Stimulated activated CD8-positive, alpha-beta memory T cell treated with anti-CD3 and anti-CD28 coated beads, Interleukin-7, amount 100 ng/mL, for 24 hours (primary cell): ENCODE results near the gene GPA33.

Source experiments
- DNase-seq: peaks from one replicate; pipeline ENCODE4 v3.0.0-alpha.2; 2020; ENCODE audit warnings: low read depth

GPA33 gene, protein sequence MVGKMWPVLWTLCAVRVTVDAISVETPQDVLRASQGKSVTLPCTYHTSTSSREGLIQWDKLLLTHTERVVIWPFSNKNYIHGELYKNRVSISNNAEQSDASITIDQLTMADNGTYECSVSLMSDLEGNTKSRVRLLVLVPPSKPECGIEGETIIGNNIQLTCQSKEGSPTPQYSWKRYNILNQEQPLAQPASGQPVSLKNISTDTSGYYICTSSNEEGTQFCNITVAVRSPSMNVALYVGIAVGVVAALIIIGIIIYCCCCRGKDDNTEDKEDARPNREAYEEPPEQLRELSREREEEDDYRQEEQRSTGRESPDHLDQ

DNA sequence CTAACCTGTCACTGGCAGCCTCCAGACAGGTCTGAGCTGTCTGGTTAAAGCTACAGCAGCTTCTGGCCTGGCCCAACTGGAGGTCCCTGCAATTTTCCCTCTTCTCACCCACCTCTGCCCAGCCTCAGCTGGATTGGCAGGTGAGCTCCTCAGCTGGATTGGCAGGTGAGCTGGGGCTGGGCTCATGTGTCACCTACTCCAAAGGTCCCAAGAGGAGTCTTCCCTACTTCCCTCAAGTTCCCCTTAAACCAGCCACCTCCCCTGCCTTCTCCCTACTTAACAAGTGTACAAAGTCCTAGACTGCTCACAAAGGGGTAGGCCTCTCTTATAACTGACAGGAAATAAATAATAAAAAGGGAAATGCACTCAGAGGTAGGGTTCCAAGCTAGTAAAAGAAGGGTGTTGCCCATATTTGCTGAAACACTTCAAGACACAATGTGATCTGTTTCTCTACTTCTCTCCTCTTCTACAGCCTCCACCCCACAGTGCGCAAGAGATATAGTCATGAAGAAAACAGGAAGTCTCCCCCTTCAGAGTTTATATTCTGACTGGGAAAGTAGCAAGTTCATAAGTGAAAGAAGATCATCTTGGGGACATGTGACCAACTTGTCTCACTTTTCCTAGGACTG, at the start of gene GPA33:
Gene GPA33 (minus strand): TSS at position 64 of the 629 bp plus-strand sequence. CDS start 90 bp downstream, outside the sequence.
- no peak for DNase-seq

DNA sequence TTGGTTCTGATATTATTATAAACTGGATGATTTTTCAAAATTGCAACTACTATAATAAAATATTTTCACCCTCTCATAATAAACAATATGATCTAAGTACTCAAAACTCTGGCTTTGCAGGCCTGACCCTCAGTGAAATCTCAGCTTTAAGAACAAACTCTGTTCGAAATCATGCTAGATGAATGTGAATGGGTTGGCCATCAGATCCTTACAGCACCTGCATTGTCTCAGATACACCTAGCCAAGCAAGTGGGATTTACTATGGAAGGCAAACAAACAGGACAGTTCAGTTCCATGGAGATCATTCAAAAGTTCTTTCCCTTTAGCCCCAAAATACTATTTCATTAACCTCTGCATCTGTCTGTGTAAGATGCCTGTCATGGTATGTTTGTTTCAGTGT, 48.5 kb upstream of the GPA33 start:
- no peak for DNase-seq

DNA sequence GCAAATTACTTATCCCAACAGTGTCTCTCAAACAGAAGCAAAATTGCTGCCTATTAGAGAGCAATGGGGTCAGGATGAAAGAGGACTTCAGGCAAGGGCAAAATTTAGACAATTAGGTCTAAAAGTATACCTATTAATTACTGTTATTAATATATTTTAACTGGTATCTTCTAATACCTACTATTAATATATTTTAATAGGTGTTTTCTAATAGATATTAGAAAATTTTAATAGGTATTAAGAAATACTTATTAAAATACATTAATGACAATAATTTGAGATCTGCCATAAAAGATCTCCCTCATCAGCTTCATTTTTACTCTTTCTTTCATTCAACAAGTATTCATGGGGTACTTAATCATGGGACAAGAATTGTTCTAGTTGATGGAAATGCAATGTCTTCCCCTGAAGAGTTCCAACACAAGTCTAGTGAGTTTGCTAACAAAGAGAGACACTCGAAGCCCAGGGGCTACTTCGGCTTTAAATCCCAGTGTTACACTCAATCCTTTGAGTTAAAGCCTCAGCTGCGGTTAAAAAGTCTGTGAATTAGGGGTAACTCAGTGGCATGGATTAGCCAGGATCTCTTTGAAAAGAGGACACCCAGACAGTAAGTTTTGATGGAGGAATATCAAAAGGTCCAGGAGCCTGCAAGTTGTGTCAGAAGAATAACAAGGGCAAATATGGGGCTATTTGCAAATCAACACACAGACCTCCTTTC, 47.8 kb upstream of the GPA33 start:
- no peak for DNase-seq

DNA sequence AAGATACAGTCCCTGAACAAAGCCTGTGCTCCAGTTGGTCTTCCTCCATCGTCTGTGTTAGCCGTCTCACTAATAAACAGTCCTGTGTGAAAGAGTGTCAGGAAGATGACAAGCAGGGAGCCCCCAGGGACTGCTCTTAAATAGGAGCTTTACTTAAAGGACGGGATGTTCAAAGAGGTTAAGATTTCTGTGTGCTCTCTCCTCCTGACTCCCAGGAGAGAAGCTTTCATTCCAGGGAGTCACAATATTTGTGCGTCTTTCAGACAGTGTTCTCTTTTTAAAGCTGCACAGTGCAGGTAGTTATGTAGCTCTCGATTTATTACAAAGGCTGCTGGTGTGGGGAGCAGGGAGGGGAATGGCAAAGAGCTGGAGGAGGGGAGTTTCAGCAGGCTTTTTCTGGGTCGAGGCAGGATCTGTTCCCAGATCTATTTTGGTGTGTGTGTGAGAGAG, 47.2 kb upstream of the GPA33 start:
- no peak for DNase-seq

DNA sequence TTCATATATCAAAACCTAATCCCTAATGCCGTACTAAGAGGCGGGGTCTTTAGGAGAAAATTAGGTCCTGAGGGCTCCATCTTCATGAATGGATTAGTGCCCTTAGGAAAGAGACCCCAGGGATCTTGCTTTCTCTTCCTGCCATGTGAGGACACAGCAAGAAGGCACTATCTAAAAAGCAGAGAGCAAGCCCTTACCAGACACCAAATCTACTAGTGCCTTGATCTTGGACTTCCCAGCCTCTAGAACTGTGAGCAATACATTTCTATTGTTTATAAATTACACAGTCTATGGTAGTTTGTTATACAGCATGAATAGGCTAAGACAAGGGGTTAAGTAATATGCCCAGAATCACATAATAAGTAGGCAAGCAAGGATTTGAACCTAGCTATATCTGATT, 46.6 kb upstream of the GPA33 start:
- DNase-seq: no peak

- DNase-seq: no peak
These were observed 46.0 kb upstream of the GPA33 start for GRCh38 chr1:167136191-167136614.

GRCh38 chr1:167135281-167135840, 45.2 kb upstream of the GPA33 start:
- no peak for DNase-seq

GRCh38 chr1:167132301-167133010, 42.3 kb upstream of the GPA33 start:
- no peak for DNase-seq

- DNase-seq: no peak
These were observed 40.8 kb upstream of the GPA33 start for GRCh38 chr1:167130829-167131510.

- no peak for DNase-seq
These were observed 38.4 kb upstream of the GPA33 start for GRCh38 chr1:167128261-167129227.

DNA sequence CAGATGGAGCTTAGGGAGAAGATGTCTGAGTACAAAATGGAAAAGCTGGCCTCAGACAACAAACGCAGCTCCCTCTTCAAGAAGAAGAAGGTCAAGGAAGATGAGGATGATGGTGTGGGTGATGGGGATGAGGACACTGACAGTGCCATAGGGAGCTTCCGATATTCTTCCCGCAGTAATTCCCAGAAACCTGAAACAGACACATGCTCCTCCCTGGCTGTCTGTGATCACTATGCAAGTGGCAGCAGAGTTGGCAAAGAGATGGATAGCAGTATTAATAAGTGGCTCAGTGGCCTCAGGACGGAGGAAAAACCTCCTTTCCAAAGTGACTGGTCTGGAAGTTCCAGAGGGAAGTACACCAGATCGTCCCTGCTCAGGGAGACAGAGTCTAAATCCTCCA, 37.5 kb upstream of the GPA33 start:
- no peak for DNase-seq

DNA sequence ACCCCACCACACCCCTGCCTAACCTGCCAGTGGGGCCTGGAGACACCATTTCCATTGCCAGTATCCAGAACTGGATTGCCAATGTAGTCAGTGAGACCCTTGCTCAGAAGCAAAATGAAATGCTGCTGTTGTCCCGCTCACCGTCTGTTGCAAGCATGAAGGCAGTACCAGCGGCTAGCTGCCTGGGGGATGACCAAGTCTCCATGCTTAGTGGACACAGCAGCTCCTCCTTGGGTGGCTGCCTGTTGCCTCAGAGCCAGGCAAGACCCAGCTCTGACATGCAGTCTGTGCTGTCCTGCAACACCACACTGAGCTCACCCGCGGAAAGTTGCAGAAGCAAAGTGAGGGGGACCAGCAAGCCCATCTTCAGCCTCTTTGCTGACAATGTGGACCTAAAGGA, 37.1 kb upstream of the GPA33 start:
- DNase-seq: no peak

GRCh38 chr1:167126811-167127210, 36.6 kb upstream of the GPA33 start:
- no peak for DNase-seq

DNA sequence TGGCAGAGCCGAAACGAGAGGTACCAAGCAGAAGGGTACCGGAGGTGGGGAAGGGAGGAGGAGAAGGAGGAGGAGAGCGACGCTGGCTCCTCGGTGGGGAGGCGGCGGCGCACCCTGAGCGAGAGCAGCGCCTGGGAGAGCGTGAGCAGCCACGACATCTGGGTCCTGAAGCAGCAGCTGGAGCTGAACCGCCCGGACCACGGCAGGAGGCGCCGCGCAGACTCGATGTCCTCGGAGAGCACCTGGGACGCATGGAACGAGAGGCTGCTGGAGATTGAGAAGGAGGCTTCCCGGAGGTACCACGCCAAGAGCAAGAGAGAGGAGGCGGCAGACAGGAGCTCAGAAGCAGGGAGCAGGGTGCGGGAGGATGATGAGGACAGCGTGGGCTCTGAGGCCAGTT, 36.1 kb upstream of the GPA33 start:
- DNase-seq: no peak

- no peak for DNase-seq
These were observed 32.4 kb upstream of the GPA33 start for GRCh38 chr1:167122568-167122967.

GRCh38 chr1:167122121-167122480, 31.9 kb upstream of the GPA33 start:
- DNase-seq: no peak

DNA sequence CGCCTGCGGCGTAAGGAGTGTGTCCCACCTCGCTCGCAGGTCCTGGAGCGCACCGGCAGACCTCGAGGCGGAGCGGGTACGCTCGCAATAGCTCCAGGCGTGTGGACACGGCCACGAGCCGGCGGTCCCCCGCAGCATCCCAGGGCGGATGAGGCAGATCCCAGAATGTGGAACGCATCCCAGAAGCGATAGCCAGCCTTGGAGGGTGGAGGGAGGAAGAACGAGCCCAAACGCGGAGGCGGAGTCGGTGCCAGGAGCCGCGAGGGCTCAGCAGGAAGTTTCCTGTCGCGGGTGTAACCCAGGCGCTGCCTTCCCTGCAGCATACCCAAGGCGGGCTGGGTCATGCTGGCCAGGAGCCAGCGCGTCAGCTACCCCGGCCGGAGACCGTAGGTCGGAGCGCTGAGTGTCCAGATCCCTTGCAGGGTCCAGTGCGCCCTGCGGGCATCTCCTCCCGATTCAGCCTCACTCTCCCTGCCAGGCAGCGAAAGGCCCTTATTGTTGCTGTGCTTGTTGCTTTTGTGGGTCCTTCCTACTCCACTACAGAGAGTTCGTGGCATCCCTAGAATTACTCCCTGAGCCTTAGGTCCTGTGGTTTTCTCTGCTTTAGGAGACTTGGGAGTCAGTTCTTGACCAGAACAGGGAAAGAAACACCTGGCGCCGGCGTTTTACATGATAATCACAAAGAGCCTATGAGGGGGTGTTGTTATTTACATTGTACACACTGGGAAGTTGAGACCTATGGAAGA, 31.4 kb upstream of the GPA33 start:
- no peak for DNase-seq

- no peak for DNase-seq
These were observed 30.7 kb upstream of the GPA33 start for GRCh38 chr1:167120899-167121298.

GRCh38 chr1:167119696-167120095, 29.5 kb upstream of the GPA33 start:
- DNase-seq: no peak

DNA sequence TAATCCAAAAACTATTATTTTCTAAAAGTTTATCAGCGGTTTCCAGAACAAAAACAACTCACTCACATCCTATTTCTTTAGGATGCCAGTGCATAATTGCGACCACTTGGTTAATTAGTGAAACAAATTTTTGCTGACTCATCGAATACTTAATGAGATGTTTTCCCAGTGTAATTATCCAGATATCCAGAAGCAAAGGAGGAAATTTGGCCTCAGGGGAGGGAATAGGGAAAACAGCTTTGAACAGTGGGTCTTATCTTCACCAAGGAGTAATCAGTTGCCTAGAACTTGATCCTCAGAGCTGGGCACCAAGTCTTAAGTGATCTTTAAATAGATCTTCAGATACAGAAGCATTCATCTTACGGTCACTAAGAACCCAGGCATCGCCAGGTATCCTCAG, 28.0 kb upstream of the GPA33 start:
- DNase-seq: no peak
